Activated CD4-positive, alpha-beta memory T cell treated with anti-CD3 and anti-CD28 coated beads for 36 hours (primary cell): Measurements from ENCODE around the gene BEAN1. TPM values are rescaled to one million over a fixed set of nuclear protein-coding genes. Genes with fewer than 3 reads are reported as not detected.

ENCODE experiments used
- CTCF ChIA-PET: fragments of 350-600 bp; sonication (Branson Sonifier 250); formaldehyde crosslinking; loops from one replicate; lab custom pipeline; 2021; ENCODE audit warnings: antibody characterized with exemption, inconsistent platforms; lab: Charles Lee
- POLR2A ChIA-PET: fragments of 350-600 bp; sonication (Branson Sonifier 250); formaldehyde crosslinking; loops from one replicate; lab custom pipeline; 2021; ENCODE audit warnings: antibody characterized with exemption; lab: Charles Lee
- DNase-seq: peaks from one replicate; pipeline ENCODE4 v3.0.0-alpha.2; 2020
- H3K27ac Mint-ChIP-seq: one replicate; pipeline ENCODE4 v1.8.0; 2021; ENCODE audit warnings: mixed read lengths
- H3K27me3 Mint-ChIP-seq: one replicate; pipeline ENCODE4 v1.8.0; 2021; ENCODE audit warnings: mixed read lengths
- H3K36me3 Mint-ChIP-seq: one replicate; pipeline ENCODE4 v1.8.0; 2021; ENCODE audit warnings: mixed read lengths
- H3K4me1 Mint-ChIP-seq: one replicate; pipeline ENCODE4 v1.8.0; 2021; ENCODE audit warnings: low read depth, mixed read lengths
- H3K4me3 Mint-ChIP-seq: one replicate; pipeline ENCODE4 v1.8.0; 2021; ENCODE audit warnings: mild to moderate bottlenecking, mixed read lengths
- H3K9me3 Mint-ChIP-seq: one replicate; pipeline ENCODE4 v1.8.0; 2021; ENCODE audit warnings: mixed read lengths
- intact Hi-C: fragments of 100-400 bp; cut with micrococcal nuclease; formaldehyde crosslinking; loops from one replicate; pipeline ENCODE4 v1.15.1; 2023
- total RNA-seq, 2 experiments: library from RNA; stranded (reverse); gene quantifications; one replicate each; pipeline ENCODE4 v1.2.3, GENCODE V29; 2021

BEAN1 gene
- total RNA-seq, 2 experiments from 2014 or later: not detected

DNA sequence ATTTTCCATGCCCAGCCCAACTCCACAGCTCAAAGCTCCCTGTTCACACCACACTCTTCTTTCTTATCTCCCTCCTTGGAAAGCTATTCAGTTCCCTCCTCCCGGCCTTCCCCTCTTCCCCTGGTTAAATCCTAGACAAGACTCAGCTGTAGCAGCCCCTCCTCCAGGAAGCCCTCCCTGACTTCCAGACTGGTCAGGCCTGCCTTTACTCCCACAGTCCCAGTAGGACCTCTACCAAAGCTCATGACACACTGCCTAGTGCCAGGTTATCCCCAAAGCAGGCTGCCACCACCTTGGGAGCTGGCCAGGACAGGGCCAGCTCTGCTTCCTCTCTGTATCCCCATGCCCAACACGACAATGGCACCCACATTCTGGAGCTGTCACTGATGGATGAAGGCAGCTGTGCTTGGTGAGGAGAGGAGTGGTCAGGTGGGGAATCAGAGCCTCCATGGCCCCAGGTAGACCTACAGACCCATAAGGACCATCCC lies 50.0 kb downstream of the BEAN1 start:
- intact Hi-C loops: no loop called here
- Mint-ChIP-seq H3K9me3 (no peaks in the 10 kb centered on the region), H3K4me1 (peaks cover 22% of the 10 kb centered on the region), H3K36me3 (no peaks in the 10 kb centered on the region), H3K27ac (no peak overlapping the region), H3K27me3 (no peaks in the 10 kb centered on the region), H3K4me3 (no peak overlapping the region)
- ChIA-PET CTCF (interaction anchor here (0.8 to 5.8 kb wide), 14 partner anchors 8 to 174 kb away, joined by 3 to 73 read pairs (median 4); no protein-coding TSS in a partner anchor), POLR2A (interaction anchor here (0.5 to 1.0 kb wide), 3 partner anchors 45 to 253 kb away, joined by 3 to 5 read pairs (median 4); no protein-coding TSS in a partner anchor)
- DNase-seq: no peak

DNA sequence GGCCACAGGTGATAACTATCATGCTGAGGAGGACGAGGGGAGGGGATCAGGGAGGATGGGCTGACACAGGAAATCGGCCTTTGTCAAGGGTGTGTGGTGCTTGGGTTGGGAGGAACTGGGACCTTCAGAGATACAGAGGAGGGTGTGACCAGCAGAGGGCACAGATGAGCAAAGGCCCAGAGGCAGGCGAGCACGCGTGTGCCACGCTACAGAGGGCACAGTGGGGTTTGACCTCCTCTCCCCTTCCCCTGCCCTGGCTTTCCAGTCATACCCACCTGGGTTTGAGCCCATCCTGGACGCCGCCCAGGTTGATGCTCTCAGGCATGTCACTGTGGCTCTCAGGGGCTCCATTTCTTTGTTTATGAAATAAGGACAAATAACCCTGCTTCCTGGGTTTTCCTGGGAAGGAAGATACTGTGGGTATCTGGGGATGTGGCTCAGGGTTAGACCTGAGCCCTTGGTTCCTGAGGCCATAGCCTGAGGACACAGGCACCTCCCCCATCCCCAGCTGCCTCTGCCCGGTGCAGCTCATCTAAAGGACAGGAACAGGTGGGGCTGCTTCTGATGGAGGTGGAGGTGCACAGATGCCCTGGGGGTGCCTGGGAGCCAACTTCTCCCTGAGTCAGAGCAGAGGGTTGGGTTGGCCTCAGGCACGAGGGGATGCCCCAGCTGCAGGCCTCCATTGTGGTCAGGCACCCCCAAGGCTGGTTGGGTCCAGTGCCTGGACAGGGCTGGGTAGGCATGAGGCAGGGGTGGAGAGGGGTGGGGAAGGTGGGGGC lies 51.8 kb downstream of the BEAN1 start:
- CTCF ChIA-PET: interaction anchor here (0.6 to 5.8 kb wide), 8 partner anchors 9 to 126 kb away, joined by 3 to 73 read pairs (median 5); partner anchors contain the start of gene CKLF
- H3K9me3 Mint-ChIP-seq: no peaks in the 10 kb centered on the region
- H3K27me3 Mint-ChIP-seq: no peaks in the 10 kb centered on the region
- intact Hi-C loops: loop anchor here (1.0 kb wide), 4 partner anchors 37 to 110 kb away; no protein-coding TSS in a partner anchor
- DNase-seq: peak; percentile 90
- POLR2A ChIA-PET: no interaction called here
- peak overlapping the region; percentile 50 for H3K27ac Mint-ChIP-seq
- peaks cover 31% of the 10 kb centered on the region for H3K4me1 Mint-ChIP-seq
- no peaks in the 10 kb centered on the region for H3K36me3 Mint-ChIP-seq
- no peak overlapping the region for H3K4me3 Mint-ChIP-seq

DNA sequence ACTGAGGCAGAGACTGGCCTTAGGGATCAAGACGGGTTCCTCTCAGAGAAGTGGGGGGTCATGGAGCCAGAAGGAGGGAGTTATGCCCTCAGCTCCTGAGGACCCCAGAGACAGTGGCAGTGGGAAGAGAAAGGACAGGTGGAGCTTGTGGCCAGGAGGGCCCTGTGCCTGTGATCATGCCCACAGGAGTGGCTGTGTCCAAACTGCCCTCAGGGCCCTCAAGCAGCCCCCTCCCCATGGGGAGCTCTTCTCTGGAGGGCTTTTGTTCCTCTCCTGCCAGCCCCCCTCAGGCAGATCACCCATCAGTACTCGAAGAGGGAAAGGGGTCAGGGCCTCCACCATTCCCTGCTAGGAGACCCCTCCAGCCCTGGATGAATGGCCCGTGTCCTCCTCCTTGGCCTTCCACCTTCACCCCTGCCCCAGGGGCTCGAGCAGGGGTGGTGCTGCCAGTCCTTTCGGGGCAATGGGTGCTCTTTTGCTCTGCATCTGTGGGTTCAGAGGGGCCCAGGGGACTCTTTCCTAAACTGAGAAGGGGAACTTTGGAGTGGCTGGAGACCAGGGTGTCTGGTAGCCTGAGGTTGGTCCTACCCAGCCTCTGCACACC lies 52.7 kb downstream of the BEAN1 start:
- no peak overlapping the region for H3K4me3 Mint-ChIP-seq
- H3K27me3 Mint-ChIP-seq: no peaks in the 10 kb centered on the region
- DNase-seq: no peak
- no peaks in the 10 kb centered on the region for H3K9me3 Mint-ChIP-seq
- ChIA-PET POLR2A (no interaction called here), CTCF (interaction anchor here (0.6 to 5.8 kb wide), 9 partner anchors 8 to 128 kb away, joined by 3 to 73 read pairs (median 5); partner anchors contain the start of gene CKLF)
- intact Hi-C loops: no loop called here
- no peak overlapping the region for H3K27ac Mint-ChIP-seq
- no peaks in the 10 kb centered on the region for H3K36me3 Mint-ChIP-seq
- peaks cover 27% of the 10 kb centered on the region for H3K4me1 Mint-ChIP-seq

DNA sequence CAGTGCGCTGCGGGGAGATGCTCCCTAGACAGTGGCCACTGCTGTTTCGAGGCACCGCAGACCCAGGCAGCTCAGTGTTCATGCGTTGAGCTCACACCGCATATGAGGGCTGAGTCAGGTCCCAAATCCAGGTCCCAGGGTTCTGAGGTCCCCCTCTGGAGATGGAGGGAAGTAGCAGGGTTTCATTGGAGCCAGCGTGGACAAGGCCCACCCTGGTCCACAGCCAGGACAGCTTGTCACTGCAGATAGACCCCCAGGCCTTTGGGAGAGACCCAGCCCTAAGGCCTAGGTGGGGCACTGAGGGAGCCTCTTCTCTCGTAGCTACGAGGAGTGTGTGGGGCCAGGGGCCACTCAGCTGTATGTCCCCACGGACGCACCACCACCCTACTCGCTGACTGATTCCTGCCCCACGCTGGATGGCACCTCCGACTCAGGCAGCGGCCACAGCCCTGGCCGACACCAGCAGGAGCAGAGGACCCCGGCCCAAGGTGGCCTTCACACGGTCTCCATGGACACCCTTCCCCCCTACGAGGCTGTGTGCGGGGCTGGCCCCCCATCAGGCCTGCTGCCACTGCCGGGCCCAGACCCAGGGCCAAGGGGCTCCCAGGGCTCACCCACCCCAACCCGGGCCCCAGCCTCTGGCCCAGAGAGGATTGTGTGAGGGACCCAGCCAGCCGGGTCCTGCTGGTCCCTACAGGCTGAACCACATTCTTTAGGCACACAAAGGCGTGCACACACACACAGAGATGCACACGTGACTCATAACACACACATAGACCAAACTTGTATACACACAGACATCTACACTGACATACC lies 53.4 kb downstream of the BEAN1 start:
- peaks cover 24% of the 10 kb centered on the region for H3K4me1 Mint-ChIP-seq

DNA sequence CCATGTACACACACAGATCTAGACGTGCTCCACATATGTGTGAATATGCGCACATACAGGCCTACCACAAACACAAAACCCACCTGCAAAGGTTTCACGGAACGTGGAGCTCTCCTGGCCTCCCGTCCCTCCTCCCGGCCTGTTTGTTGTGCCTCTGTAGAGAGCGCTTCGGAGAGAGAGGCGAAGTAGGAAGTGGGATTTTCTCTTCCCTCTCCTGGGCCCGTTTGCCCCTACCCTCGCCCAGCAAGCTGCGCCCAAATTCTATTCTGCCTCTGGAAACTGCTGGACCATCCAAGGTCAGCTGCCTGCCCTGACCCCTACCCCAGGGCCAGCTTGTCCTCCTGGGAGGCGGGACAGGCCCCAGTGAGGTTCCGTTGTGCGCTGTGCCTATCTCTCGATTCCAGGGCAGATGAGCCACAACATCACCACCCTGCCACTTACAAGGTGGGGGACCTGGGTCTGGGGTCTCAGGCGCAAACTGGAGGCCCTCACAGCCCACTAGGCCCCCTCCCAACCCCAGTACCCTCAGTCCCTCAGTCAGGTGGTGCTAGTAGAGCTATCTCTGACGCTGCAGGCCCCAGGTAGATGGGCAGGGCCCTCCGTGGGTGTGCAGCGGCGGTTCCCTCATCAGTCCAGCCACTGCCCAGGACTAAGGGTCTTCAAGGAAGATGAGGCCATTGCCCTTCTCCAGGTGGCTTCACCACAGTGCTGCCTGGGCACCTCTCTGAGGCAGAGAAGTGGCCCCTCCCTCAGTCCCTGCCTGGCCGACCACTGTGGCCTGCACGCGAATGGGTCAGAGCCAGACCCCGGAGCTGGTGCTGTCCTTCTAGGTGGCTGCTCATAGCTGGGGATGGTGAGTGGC lies 54.2 kb downstream of the BEAN1 start:
- Mint-ChIP-seq H3K27me3 (no peaks in the 10 kb centered on the region), H3K4me3 (no peak overlapping the region), H3K4me1 (peaks cover 24% of the 10 kb centered on the region), H3K36me3 (no peaks in the 10 kb centered on the region), H3K27ac (no peak overlapping the region), H3K9me3 (no peaks in the 10 kb centered on the region)
- intact Hi-C loops: no loop called here
- CTCF ChIA-PET: interaction anchor here (1.1 to 5.8 kb wide), 3 partner anchors 75 to 124 kb away, joined by 3 to 73 read pairs (median 20); no protein-coding TSS in a partner anchor
- POLR2A ChIA-PET: no interaction called here
- DNase-seq: peak; percentile 5

More for the DNA sequence above, 53.4 kb downstream of the BEAN1 start:
- Mint-ChIP-seq H3K27ac (no peak overlapping the region), H3K27me3 (no peaks in the 10 kb centered on the region), H3K36me3 (no peaks in the 10 kb centered on the region), H3K4me3 (no peak overlapping the region), H3K9me3 (no peaks in the 10 kb centered on the region)
- CTCF ChIA-PET: interaction anchor here (1.0 to 5.8 kb wide), 4 partner anchors 42 to 128 kb away, joined by 3 to 73 read pairs (median 12); no protein-coding TSS in a partner anchor
- POLR2A ChIA-PET: no interaction called here
- DNase-seq: peak; percentile 6
- intact Hi-C loops: no loop called here

DNA sequence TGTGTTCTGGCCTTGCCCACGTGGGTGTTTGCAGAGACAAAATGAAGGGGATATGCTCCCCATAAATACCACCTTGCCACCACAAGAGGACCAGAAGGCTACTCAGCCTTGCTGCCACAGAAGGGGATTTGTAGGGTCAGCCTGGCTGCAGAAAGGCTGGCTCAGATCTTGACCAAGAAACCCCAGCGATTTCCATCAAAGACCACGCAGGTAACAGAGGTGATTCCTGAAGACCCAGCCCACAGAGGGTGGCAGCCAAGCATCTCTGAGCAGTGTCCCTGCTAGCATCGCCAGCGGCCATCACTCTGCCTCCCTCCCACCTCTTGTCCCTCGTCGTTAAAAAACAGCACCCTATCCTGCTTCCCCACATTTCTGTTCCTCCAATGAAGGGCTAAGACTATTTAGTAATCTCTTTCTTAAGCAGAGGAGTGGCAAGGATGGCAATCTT lies 54.9 kb downstream of the BEAN1 start:
- Mint-ChIP-seq H3K36me3 (no peaks in the 10 kb centered on the region), H3K4me3 (no peak overlapping the region), H3K27me3 (no peaks in the 10 kb centered on the region), H3K9me3 (no peaks in the 10 kb centered on the region), H3K4me1 (peaks cover 24% of the 10 kb centered on the region), H3K27ac (no peak overlapping the region)
- CTCF ChIA-PET: interaction anchor here (0.8 to 5.8 kb wide), 5 partner anchors 10 to 125 kb away, joined by 3 to 77 read pairs (median 4); no protein-coding TSS in a partner anchor
- DNase-seq: peak; percentile 6
- POLR2A ChIA-PET: no interaction called here
- intact Hi-C loops: no loop called here

DNA sequence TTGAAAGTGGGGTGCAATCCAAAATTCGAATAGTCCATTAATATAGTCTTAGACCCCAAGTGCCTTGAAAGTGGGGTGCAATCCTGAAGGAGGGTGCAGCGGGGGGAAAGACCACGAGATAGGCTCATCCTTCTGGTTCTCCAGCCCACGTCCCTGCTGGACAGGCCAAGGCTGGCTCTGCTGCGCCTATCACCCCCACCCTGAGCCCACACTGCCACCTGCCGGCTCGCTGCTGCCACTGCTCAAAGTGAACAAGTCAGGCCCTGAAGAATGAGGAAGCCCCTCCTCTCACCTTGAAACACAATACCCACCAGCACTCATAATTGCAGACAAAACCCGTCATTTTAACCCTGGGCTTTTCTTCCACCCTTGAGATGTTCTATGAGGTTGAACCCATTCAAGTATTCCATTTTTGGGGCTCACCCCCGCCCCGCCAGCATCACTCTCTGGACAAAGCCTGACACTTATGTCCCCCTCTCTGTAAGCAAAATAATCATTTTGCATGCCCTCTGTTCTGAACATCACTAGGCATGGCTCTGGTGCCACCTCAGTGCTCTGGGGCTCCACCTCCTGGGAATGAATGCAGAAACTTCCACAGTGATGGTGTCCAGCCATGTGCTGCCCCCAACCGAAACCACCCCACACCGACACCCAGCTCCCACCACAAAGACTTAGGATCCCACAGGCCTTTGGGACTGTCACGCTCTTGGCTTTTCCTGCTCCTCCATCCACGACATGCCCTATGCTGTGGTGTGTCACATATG lies 56.8 kb downstream of the BEAN1 start:
- ChIA-PET CTCF (interaction anchor here (0.6 to 3.7 kb wide), 12 partner anchors 10 to 105 kb away, joined by 3 to 77 read pairs (median 4); no protein-coding TSS in a partner anchor), POLR2A (no interaction called here)
- Mint-ChIP-seq H3K27ac (peak overlapping the region; percentile 79), H3K36me3 (no peaks in the 10 kb centered on the region), H3K9me3 (no peaks in the 10 kb centered on the region), H3K4me1 (peaks cover 19% of the 10 kb centered on the region), H3K27me3 (no peaks in the 10 kb centered on the region), H3K4me3 (no peak overlapping the region)
- peak; percentile 85 for DNase-seq
- intact Hi-C loops: loop anchor here (1.0 kb wide), 3 partner anchors 78 to 127 kb away; no protein-coding TSS in a partner anchor

DNA sequence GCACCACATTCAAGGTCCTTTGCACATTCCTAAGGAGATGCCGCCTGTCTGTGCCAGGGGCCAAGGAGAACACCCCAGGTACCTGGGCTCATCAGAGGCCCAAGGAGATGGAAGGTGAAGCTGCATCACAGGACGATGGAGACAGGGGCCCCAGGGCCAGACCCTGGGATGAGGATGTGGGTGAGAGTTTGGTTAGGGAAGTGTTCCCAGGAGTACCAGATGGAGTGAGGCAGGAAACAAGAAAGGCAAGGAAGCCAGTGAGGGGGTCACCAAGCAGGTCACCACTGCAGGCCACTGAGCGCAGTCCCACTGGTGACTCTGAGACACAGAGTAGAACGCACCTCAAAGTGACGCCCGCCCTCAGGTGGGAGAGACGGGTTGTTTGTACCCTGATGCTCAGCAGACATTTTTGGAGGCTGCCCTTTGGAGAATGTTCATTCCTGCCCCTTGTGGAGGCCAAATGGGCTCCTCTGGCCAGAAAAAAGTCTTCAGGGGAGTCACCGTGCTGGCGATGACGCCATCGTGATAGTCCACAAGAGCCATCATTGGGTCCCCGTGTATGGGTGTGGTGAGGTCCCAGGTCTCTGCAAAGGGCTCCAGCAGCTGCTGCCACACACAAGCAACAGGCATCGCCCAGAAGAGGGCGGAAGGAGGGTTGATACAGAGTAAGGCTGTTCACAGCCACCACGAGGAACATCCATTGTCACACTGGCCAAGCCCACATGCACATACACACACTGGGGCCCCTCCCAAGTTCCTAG lies 57.5 kb downstream of the BEAN1 start:
- H3K9me3 Mint-ChIP-seq: no peaks in the 10 kb centered on the region
- intact Hi-C loops: no loop called here

DNA sequence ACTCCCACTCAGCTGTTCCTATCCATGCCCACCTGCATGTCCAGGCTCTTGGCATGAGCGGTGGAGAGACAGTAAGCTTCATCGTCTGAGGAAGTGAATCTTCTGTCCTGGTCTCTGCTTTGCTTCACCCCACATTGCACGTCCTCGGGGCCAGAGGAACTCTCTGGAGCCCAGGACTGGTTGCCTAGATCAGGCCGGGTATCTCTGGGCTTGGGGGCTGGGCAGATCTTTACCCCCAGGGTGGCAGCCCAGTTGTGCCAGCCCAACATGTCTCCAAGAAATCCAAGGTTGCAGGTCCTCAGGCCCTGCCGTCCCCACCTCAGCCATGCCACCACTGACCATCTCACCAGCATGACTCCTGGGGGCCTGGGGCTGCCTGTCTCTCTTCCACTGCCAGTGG lies 58.3 kb downstream of the BEAN1 start:
- H3K27me3 Mint-ChIP-seq: no peaks in the 10 kb centered on the region
- no peak overlapping the region for H3K4me3 Mint-ChIP-seq
- CTCF ChIA-PET: interaction anchor here (0.8 to 3.7 kb wide), 3 partner anchors 8 to 104 kb away, joined by 3 to 77 read pairs (median 4); no protein-coding TSS in a partner anchor
- DNase-seq: no peak
- intact Hi-C loops: no loop called here
- H3K9me3 Mint-ChIP-seq: no peaks in the 10 kb centered on the region
- no peaks in the 10 kb centered on the region for H3K36me3 Mint-ChIP-seq
- H3K4me1 Mint-ChIP-seq: peaks cover 15% of the 10 kb centered on the region
- POLR2A ChIA-PET: no interaction called here
- no peak overlapping the region for H3K27ac Mint-ChIP-seq

More for the DNA sequence above, 57.5 kb downstream of the BEAN1 start:
- Mint-ChIP-seq H3K4me1 (peaks cover 15% of the 10 kb centered on the region), H3K27ac (no peak overlapping the region), H3K27me3 (no peaks in the 10 kb centered on the region), H3K36me3 (no peaks in the 10 kb centered on the region), H3K4me3 (no peak overlapping the region)
- CTCF ChIA-PET: interaction anchor here (0.6 to 3.7 kb wide), 6 partner anchors 8 to 105 kb away, joined by 3 to 77 read pairs (median 3); no protein-coding TSS in a partner anchor
- DNase-seq: no peak
- POLR2A ChIA-PET: no interaction called here
